HepG2 (cell line): ENCODE measurements around the gene SLC26A9.

Source experiments
- CBFB ChIP-seq: sonication (generic); formaldehyde crosslinking; IDR thresholded peaks from 2 replicates; pipeline ENCODE4 v1.4.0; 2020; ENCODE audit warnings: missing genetic modification reagents
- CEBPG ChIP-seq: IDR thresholded peaks from 2 replicates; pipeline ENCODE4 v1.6.1; 2016
- CENPT ChIP-seq: sonication (generic); formaldehyde crosslinking; IDR thresholded peaks from 2 replicates; pipeline ENCODE4 v1.8.0; 2022; ENCODE audit warnings: low read depth, mild to moderate bottlenecking, moderate library complexity, missing genetic modification reagents
- GTF2F1 ChIP-seq: fragments of 150-350 bp; IDR thresholded peaks from 2 replicates; pipeline ENCODE4 v1.6.1; 2014; ENCODE audit warnings: low read length
- KDM5B ChIP-seq: sonication (generic); formaldehyde crosslinking; IDR thresholded peaks from 2 replicates; pipeline ENCODE4 v1.4.0; 2020; ENCODE audit warnings: missing genetic modification reagents, mild to moderate bottlenecking, borderline replicate concordance
- RBFOX2 ChIP-seq: fragments of 200-400 bp; formaldehyde crosslinking; IDR thresholded peaks from 2 replicates; pipeline ENCODE4 v1.6.1; 2017; ENCODE audit warnings: low read depth, mild to moderate bottlenecking, low read length
- STAT6 ChIP-seq: sonication (generic); formaldehyde crosslinking; IDR thresholded peaks from 2 replicates; pipeline ENCODE4 v1.4.0; 2020; ENCODE audit warnings: missing genetic modification reagents, mild to moderate bottlenecking, borderline replicate concordance
- TAF1 ChIP-seq: sonication (generic); formaldehyde crosslinking; IDR thresholded peaks from 2 replicates; pipeline ENCODE4 v1.4.0; 2020; ENCODE audit warnings: missing genetic modification reagents
- TBP ChIP-seq: sonication (generic); formaldehyde crosslinking; IDR thresholded peaks from 2 replicates; pipeline ENCODE4 v1.5.0; 2020; ENCODE audit warnings: missing genetic modification reagents
- TSC22D2 ChIP-seq: sonication (generic); formaldehyde crosslinking; IDR thresholded peaks from 2 replicates; pipeline ENCODE4 v1.5.1; 2020; ENCODE audit warnings: missing genetic modification reagents, mild to moderate bottlenecking, borderline replicate concordance
- ZNF891 ChIP-seq: sonication (generic); formaldehyde crosslinking; IDR thresholded peaks from 2 replicates; pipeline ENCODE4 v1.5.0; 2020; ENCODE audit warnings: mild to moderate bottlenecking, missing genetic modification reagents

GRCh38 chr1:205914730-205915129 is 28.5 kb downstream of the SLC26A9 start:
- no peak for TF ChIP-seq ZNF891 (CRISPR knock-in tag)
- TF ChIP-seq CBFB (CRISPR knock-in tag) = no peak
- no peak for TF ChIP-seq GTF2F1
- no peak for TF ChIP-seq CENPT (CRISPR knock-in tag)
- no peak for TF ChIP-seq TBP (CRISPR knock-in tag)
- TF ChIP-seq TAF1 = no peak
- TF ChIP-seq KDM5B (CRISPR knock-in tag) = no peak
- TF ChIP-seq STAT6 (CRISPR knock-in tag) = no peak
- TF ChIP-seq RBFOX2 = no peak
- TF ChIP-seq TSC22D2 (CRISPR knock-in tag) = no peak
- TF ChIP-seq CEBPG (CRISPR knock-in tag) = no peak
